GM18870 (cell line): ENCODE data around the gene TPPP3.
"Not testable (repeated sequence)": the region's sequence is repeated elsewhere in the genome, so short reads cannot be mapped to it uniquely, and the experiment has no call there.

Experiments
- ATAC-seq: cut with Tn5 transposase; IDR thresholded peaks from one replicate; pipeline ENCODE4 v1.9.1; 2021; ENCODE audit warnings: moderate library complexity; ENCODE audit not compliant: unreplicated experiment

Gene TPPP3

GRCh38 chr16:67426022-67426421 lies 32.7 kb upstream of the TPPP3 start:
- ATAC-seq = no peak

- no peak for ATAC-seq
These were observed 32.3 kb upstream of the TPPP3 start for GRCh38 chr16:67425580-67425979.

- no peak for ATAC-seq
These were observed 31.8 kb upstream of the TPPP3 start for GRCh38 chr16:67425061-67425460.

- ATAC-seq = no peak
These were observed 30.9 kb upstream of the TPPP3 start for GRCh38 chr16:67424261-67424615.

- ATAC-seq = no peak
These were observed 30.4 kb upstream of the TPPP3 start for GRCh38 chr16:67423611-67424260.

- ATAC-seq = no peak
These were observed 29.7 kb upstream of the TPPP3 start for GRCh38 chr16:67423015-67423414.

- no peak for ATAC-seq
These were observed 27.7 kb upstream of the TPPP3 start for GRCh38 chr16:67421030-67421429.

GRCh38 chr16:67419931-67420330 lies 26.6 kb upstream of the TPPP3 start:
- ATAC-seq = no peak

- ATAC-seq = no peak
These were observed 26.2 kb upstream of the TPPP3 start for GRCh38 chr16:67419502-67419901.

- ATAC-seq = no peak
These were observed 24.2 kb upstream of the TPPP3 start for GRCh38 chr16:67417333-67418061.

GRCh38 chr16:67415872-67416793 lies 22.8 kb upstream of the TPPP3 start, which contains the start of gene ZDHHC1:
ZDHHC1 (minus strand) TSS chr16:67416477; CDS start chr16:67407775, 8,702 bp downstream.
- ATAC-seq = no peak

GRCh38 chr16:67415421-67415820 lies 22.1 kb upstream of the TPPP3 start:
- ATAC-seq = not testable (repeated sequence)

GRCh38 chr16:67413978-67414911 lies 20.9 kb upstream of the TPPP3 start:
- ATAC-seq = no peak

- ATAC-seq = no peak
These were observed 19.0 kb upstream of the TPPP3 start for GRCh38 chr16:67412294-67412693.

GRCh38 chr16:67411339-67411738 lies 18.0 kb upstream of the TPPP3 start:
- ATAC-seq = no peak

GRCh38 chr16:67409631-67410030 lies 16.3 kb upstream of the TPPP3 start:
- no peak for ATAC-seq

GRCh38 chr16:67407788-67408452 lies 14.6 kb upstream of the TPPP3 start:
- no peak for ATAC-seq

- no peak for ATAC-seq
These were observed 14.0 kb upstream of the TPPP3 start for GRCh38 chr16:67407176-67407787.
